Right ventricle myocardium superior (tissue), 1 donor: ENCODE data around the gene SOX18. TPM values are rescaled to one million over a fixed set of nuclear protein-coding genes. Genes with fewer than 3 reads are reported as not detected.

Experiments used
- ATAC-seq: fragments of 200-7000 bp; cut with Tn5 transposase; one replicate; pipeline ENCODE4 v1.9.1; 2020; ENCODE audit warnings: mild to moderate bottlenecking; ENCODE audit not compliant: poor library complexity
- DNase-seq: peaks from one replicate; pipeline ENCODE4 v3.0.0-alpha.2; 2020
- intact Hi-C: fragments of 100-400 bp; cut with DNase I; formaldehyde crosslinking; loops from one replicate; pipeline ENCODE4 v1.11.2; 2022
- total RNA-seq: library from RNA; stranded (reverse); fragmentation: NEBNext Ultra II Directional; extraction: Animal tissue kit (Norgen Biotek cat#: 25700); gene quantifications from one replicate; pipeline ENCODE4 v1.2.1, GENCODE V29; 2021
- donor health status: DM: no; HTN: yes; CAD: no; lungs with severe emphysema.

Gene SOX18
- total RNA-seq, 1 donor from 2014 or later = 34.3 TPM

GRCh38 chr20:64082126-64082731 lies 32.8 kb upstream of the SOX18 start:
- DNase-seq (no peak), ATAC-seq (no peak)
- intact Hi-C loops = no loop called here

- intact Hi-C loops = no loop called here
- DNase-seq (no peak), ATAC-seq (no peak)
Measured at GRCh38 chr20:64081624-64081964, 32.2 kb upstream of the SOX18 start.

GRCh38 chr20:64080813-64081623 lies 31.6 kb upstream of the SOX18 start:
- DNase-seq = no peak
- intact Hi-C loops = no loop called here
- ATAC-seq = no peak

- peak; percentile 3 for ATAC-seq
- intact Hi-C loops = no loop called here
- DNase-seq = no peak
Measured at GRCh38 chr20:64080013-64080812, 30.8 kb upstream of the SOX18 start, which contains the start of gene OPRL1. TSS of gene OPRL1 (plus strand) at chr20:64080082. CDS start at chr20:64092721, 12,639 bp downstream.

- intact Hi-C loops = no loop called here
- ATAC-seq (peak; percentile 64), DNase-seq (peak; percentile 90)
Measured at GRCh38 chr20:64079273-64080012, 30.0 kb upstream of the SOX18 start, which contains the start of gene RGS19. TSS of gene RGS19 (minus strand) at chr20:64079518. CDS start at chr20:64076886, 2,632 bp downstream.

- DNase-seq (no peak), ATAC-seq (no peak)
- intact Hi-C loops = no loop called here
Measured at GRCh38 chr20:64078934-64079272, 29.5 kb upstream of the SOX18 start.

GRCh38 chr20:64077876-64078551 lies 28.6 kb upstream of the SOX18 start:
- ATAC-seq = no peak
- intact Hi-C loops = no loop called here
- DNase-seq = no peak

- DNase-seq = no peak
- intact Hi-C loops = no loop called here
- no peak for ATAC-seq
Measured at GRCh38 chr20:64077541-64077875, 28.1 kb upstream of the SOX18 start.

GRCh38 chr20:64077094-64077493 lies 27.7 kb upstream of the SOX18 start:
- intact Hi-C loops = no loop called here
- peak; percentile 71 for DNase-seq
- no peak for ATAC-seq

GRCh38 chr20:64076061-64076997 lies 26.9 kb upstream of the SOX18 start:
- intact Hi-C loops = no loop called here
- ATAC-seq = no peak
- no peak for DNase-seq

GRCh38 chr20:64075556-64075955 lies 26.1 kb upstream of the SOX18 start:
- DNase-seq = no peak
- ATAC-seq = no peak
- intact Hi-C loops = no loop called here

- DNase-seq (no peak), ATAC-seq (no peak)
- intact Hi-C loops = no loop called here
Measured at GRCh38 chr20:64074963-64075362, 25.5 kb upstream of the SOX18 start.

- intact Hi-C loops = no loop called here
- no peak for DNase-seq
Measured at GRCh38 chr20:64074184-64074789, 24.8 kb upstream of the SOX18 start.

GRCh38 chr20:64073476-64074183 lies 24.2 kb upstream of the SOX18 start:
- DNase-seq (no peak), ATAC-seq (no peak)
- intact Hi-C loops = no loop called here

More at GRCh38 chr20:64074184-64074789, 24.8 kb upstream of the SOX18 start:
- no peak for ATAC-seq

- ATAC-seq (no peak), DNase-seq (no peak)
- intact Hi-C loops = no loop called here
Measured at GRCh38 chr20:64072498-64073063, 23.1 kb upstream of the SOX18 start.
